Measurements from ENCODE around the gene ECI2.
A peak's percentile ranks its signal among the peaks of the same experiment; 100 is the strongest.

Gene ECI2

DNA sequence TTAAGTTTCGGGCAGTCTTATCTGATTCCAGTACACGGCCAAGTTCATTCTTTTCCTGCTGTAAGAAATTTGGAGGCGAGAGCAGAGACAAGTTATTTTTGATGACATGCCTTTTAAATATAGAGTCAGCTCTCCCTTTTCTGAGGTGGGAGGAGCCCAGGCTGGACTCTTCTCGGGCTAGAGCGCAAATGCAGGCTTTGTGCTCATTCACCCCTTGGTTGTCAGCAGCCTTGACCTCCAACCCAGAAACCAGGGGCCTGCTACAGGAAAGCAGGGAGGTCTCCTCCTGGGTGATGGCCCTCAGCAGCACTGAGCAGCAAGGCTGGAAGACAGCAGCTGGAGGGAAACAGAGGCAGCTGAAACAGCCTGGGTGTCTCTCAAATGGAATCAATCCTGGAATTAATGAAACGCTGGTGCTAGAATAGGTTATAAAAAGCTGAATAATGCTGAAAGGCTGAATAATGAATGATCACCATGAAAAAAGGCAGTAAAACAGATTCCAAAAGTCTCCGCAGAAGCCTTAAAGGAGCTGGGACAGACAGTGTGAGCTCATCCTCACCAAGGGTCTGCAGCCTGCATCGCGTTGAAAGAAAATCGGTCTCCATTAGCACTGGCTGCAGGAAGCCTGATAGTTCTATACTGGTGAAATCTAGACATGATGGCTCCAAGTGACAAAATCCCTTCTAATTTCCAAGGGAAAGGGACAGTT, 28.2 kb upstream of the ECI2 start:
- Histone ChIP-seq H3K4me1 (ENCODE audit: insufficient read depth, low read length) (no peaks in the 10 kb centered on the region), H3K9ac (ENCODE audit: low read depth, low read length) (no peak overlapping the region), H3K36me3 (ENCODE audit: insufficient read depth, low read length) (no peaks in the 10 kb centered on the region), H3K9me3 (ENCODE audit: control insufficient read depth, insufficient read depth, low read length) (peaks cover 6% of the 10 kb centered on the region)

DNA sequence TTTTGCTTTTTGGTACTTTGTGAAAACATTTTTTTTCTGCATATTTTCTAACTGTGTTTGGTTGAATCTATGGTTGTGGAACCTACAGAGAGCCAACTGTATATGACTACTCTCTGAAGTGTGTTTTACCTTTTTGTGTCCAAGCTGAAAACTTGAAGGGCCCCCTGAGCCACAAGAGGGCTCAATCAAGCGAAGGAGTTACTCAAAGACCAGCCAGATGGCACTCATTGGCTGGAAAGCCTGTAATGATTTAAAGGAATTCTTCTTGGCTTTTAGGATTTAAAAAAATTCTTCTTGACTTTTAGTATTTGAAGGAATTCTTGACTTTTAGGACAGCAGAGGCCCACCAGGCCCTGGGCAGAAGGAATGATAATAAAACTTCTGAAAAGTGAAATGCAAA, 27.0 kb upstream of the ECI2 start:
- no peak overlapping the region for H3K9ac ChIP-seq (ENCODE audit: low read depth, low read length)
- H3K4me1 ChIP-seq (ENCODE audit: insufficient read depth, low read length) = no peaks in the 10 kb centered on the region

DNA sequence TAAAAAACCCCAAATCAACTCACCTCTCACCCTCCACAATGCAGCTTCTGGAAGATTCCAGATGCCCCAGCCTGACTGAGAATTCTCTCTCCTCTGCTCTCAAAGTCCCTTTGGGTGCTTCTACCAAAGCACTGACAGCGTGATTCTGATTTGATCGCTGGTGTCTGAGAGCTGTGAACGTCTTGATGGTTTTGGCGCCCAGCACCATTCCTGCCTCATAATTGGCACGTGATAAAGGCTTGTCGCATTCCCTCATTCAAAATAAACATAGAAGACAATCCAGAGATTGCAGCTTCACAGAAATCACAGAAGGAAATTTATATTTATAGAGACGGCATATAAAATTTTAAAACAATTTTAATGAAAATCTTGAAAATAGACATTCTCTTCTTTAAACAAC, 24.1 kb upstream of the ECI2 start:
- no peaks in the 10 kb centered on the region for H3K36me3 ChIP-seq (ENCODE audit: insufficient read depth, low read length)
- H3K4me1 ChIP-seq (ENCODE audit: insufficient read depth, low read length) = no peaks in the 10 kb centered on the region
- no peaks in the 10 kb centered on the region for H3K9me3 ChIP-seq (ENCODE audit: control insufficient read depth, insufficient read depth, low read length)
- no peak overlapping the region for H3K9ac ChIP-seq (ENCODE audit: low read depth, low read length)

More for the DNA sequence above, 27.0 kb upstream of the ECI2 start:
- Histone ChIP-seq H3K36me3 (ENCODE audit: insufficient read depth, low read length) (no peaks in the 10 kb centered on the region), H3K9me3 (ENCODE audit: control insufficient read depth, insufficient read depth, low read length) (no peaks in the 10 kb centered on the region)

- no peak overlapping the region for H3K9ac ChIP-seq (ENCODE audit: low read depth, low read length)
- no peaks in the 10 kb centered on the region for H3K9me3 ChIP-seq (ENCODE audit: control insufficient read depth, insufficient read depth, low read length)
- H3K4me1 ChIP-seq (ENCODE audit: insufficient read depth, low read length) = no peaks in the 10 kb centered on the region
- no peaks in the 10 kb centered on the region for H3K36me3 ChIP-seq (ENCODE audit: insufficient read depth, low read length)
Measured at GRCh38 chr6:4157506-4157905, 22.1 kb upstream of the ECI2 start.

GRCh38 chr6:4155848-4156466, 20.6 kb upstream of the ECI2 start:
- Histone ChIP-seq H3K36me3 (ENCODE audit: insufficient read depth, low read length) (no peaks in the 10 kb centered on the region), H3K9me3 (ENCODE audit: control insufficient read depth, insufficient read depth, low read length) (no peaks in the 10 kb centered on the region), H3K9ac (ENCODE audit: low read depth, low read length) (no peak overlapping the region), H3K4me1 (ENCODE audit: insufficient read depth, low read length) (no peaks in the 10 kb centered on the region)

DNA sequence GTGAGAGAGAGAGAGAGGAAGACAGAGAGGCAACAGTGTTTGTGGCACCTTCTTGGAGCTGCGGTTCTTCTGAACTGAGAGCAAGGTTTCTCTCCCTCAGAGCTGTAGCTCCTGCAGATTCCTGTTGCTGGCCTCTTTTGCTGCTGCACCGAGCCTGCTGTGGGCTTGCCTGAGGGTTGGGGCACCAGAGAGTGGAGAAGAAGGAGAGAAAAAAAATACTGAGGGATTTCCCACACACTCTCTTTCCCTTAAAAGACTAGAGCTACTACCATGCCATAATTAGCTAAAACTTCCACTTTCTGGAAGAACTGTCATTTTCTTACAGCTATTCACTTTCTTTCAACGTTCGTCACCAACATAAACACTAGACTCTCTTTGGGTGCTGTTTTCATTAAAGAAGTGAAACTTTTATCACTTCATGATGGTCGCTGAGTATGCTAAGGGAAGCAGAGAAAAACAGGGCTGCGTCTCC, 18.2 kb upstream of the ECI2 start:
- Histone ChIP-seq H3K9me3 (ENCODE audit: control insufficient read depth, insufficient read depth, low read length) (no peaks in the 10 kb centered on the region), H3K36me3 (ENCODE audit: insufficient read depth, low read length) (no peaks in the 10 kb centered on the region), H3K9ac (ENCODE audit: low read depth, low read length) (no peak overlapping the region), H3K4me1 (ENCODE audit: insufficient read depth, low read length) (no peaks in the 10 kb centered on the region)

DNA sequence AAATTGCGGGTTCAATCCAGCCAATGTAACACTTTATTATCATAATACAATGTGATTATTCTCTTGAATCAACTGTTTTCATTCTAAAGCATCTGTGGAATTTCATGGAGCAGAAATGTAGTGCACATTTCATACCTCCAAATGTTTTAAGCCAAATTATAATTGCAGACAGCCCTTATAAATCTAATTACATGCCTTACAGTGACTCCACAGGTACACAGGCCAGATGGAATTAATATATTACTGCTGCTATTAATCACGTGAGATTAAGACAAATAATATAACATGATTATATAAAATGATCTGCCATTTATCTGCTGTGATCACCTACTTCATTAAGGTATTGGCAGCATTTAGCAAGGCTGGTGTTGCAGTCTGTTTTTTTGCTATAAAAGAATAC, 9.7 kb upstream of the ECI2 start:
- Histone ChIP-seq H3K4me1 (ENCODE audit: insufficient read depth, low read length) (no peaks in the 10 kb centered on the region), H3K36me3 (ENCODE audit: insufficient read depth, low read length) (no peaks in the 10 kb centered on the region), H3K9ac (ENCODE audit: low read depth, low read length) (no peak overlapping the region), H3K9me3 (ENCODE audit: control insufficient read depth, insufficient read depth, low read length) (no peaks in the 10 kb centered on the region)

DNA sequence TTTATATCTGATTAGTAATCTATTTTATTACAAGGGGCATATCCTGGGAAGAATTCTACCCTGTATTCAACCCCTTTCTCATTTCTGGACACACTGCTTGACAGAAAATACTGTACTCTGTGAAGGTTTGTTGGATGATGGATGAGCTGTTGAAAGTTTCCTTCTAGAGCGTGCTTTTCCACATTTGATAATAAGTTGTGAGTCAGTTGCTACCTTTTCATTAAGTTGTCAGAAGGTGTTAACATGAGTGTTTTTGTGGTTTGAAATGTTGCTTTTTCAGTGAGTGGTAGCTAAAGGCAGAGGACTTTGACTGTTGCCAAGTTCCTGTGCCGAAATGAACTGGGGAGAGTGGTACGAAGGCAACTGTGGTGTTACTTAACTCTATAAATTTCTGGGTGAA, 3.9 kb upstream of the ECI2 start:
- Histone ChIP-seq H3K9ac (ENCODE audit: low read depth, low read length) (no peak overlapping the region), H3K4me1 (ENCODE audit: insufficient read depth, low read length) (peaks cover 5% of the 10 kb centered on the region), H3K9me3 (ENCODE audit: control insufficient read depth, insufficient read depth, low read length) (no peaks in the 10 kb centered on the region), H3K36me3 (ENCODE audit: insufficient read depth, low read length) (no peaks in the 10 kb centered on the region)

DNA sequence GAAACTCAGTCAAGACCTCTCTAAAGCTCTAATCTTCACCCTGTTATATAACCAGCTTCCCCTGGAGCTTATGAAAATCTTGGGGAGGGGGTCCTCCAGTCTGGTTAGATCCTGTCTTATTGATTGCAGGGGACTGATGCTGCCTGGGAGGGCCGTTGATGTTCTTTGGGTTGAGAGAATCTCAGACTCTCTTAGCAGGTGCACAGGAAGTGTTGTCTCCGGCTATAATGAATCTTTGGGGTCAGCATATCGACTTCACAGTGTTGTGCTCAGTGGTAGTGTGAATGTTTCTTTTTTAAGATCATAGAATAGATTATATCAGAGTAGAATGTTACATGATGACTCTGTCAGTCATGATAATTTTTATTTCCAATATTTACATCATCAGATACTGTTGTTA, 2.8 kb upstream of the ECI2 start:
- peaks cover 14% of the 10 kb centered on the region for H3K4me1 ChIP-seq (ENCODE audit: insufficient read depth, low read length)
- no peak overlapping the region for H3K9ac ChIP-seq (ENCODE audit: low read depth, low read length)
- no peaks in the 10 kb centered on the region for H3K36me3 ChIP-seq (ENCODE audit: insufficient read depth, low read length)
- no peaks in the 10 kb centered on the region for H3K9me3 ChIP-seq (ENCODE audit: control insufficient read depth, insufficient read depth, low read length)

DNA sequence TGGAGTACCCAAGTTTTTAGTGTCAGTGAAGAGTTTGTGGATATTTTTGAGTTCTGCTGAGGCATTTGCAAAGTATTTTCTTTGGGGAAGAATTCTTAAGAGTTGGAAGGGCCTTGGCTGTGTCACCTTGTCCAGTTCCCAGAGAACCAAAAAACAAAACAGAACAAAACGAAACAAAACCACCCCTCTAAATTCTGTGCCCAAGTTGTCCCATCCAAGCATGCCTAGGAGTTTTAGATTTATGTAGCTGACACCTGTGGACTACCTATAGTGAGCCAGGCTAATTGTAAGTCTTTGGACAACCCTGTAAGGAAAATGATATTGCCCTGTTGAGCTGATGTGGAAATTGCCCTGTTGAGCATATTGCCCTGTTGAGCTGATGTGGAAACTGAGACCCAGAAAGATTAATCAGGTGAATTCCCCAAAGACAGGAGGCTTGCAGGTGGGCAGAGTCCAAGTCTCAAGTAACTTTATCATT, 1.0 kb upstream of the ECI2 start:
- H3K4me1 ChIP-seq (ENCODE audit: insufficient read depth, low read length) = peaks cover 14% of the 10 kb centered on the region
- H3K9ac ChIP-seq (ENCODE audit: low read depth, low read length) = peak overlapping the region; percentile 92
- peaks cover 9% of the 10 kb centered on the region for H3K36me3 ChIP-seq (ENCODE audit: insufficient read depth, low read length)
- peaks cover 6% of the 10 kb centered on the region; the same call in 1 of the 2 replicates for H3K9me3 ChIP-seq (ENCODE audit: control insufficient read depth, insufficient read depth, low read length)

GRCh38 chr6:4135665-4136353, 434 bp upstream of the ECI2 start:
- peaks cover 9% of the 10 kb centered on the region for H3K36me3 ChIP-seq (ENCODE audit: insufficient read depth, low read length)
- H3K4me1 ChIP-seq (ENCODE audit: insufficient read depth, low read length) = peaks cover 14% of the 10 kb centered on the region
- peak overlapping the region; percentile 92 for H3K9ac ChIP-seq (ENCODE audit: low read depth, low read length)
- H3K9me3 ChIP-seq (ENCODE audit: control insufficient read depth, insufficient read depth, low read length) = peaks cover 6% of the 10 kb centered on the region; the same call in 1 of the 2 replicates

- peaks cover 14% of the 10 kb centered on the region for H3K4me1 ChIP-seq (ENCODE audit: insufficient read depth, low read length)
- H3K36me3 ChIP-seq (ENCODE audit: insufficient read depth, low read length) = peaks cover 22% of the 10 kb centered on the region
- H3K9me3 ChIP-seq (ENCODE audit: control insufficient read depth, insufficient read depth, low read length) = peaks cover 9% of the 10 kb centered on the region
- H3K9ac ChIP-seq (ENCODE audit: low read depth, low read length) = peak overlapping the region; percentile 98
Measured at GRCh38 chr6:4133941-4134838, 1.2 kb downstream of the ECI2 start.

DNA sequence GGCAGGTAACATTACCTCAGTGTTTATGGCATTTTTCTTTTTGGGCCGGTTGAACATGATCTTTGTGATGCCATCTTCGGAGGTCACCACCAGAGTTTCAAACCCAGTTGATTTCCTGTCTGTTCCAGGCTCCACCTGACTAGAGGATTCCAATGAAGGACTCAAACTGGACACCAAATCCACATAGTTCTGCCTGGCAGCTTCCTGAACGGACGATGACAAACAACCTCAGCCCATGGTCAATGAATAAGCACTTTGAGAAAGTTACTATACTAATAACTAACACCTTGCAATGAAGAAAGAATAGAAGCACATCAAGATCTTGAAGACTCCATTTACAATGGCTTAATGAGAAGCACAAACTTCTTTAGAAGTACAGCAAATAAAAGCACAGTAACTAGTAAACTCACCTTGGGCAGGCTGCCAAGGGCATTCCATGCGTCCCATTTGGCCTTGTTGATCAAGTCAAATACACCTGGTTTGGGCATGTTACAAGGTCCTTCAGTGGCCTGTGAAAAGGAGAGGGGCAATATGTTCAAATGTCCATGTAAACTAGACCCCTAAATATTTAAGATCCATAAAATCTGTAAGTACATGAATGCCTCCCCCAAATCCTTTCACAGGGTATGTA, 4.9 kb downstream of the ECI2 start:
- H3K9ac ChIP-seq (ENCODE audit: low read depth, low read length) = no peak overlapping the region
- H3K9me3 ChIP-seq (ENCODE audit: control insufficient read depth, insufficient read depth, low read length) = peaks cover 9% of the 10 kb centered on the region
- peaks cover 22% of the 10 kb centered on the region for H3K36me3 ChIP-seq (ENCODE audit: insufficient read depth, low read length)
- peaks cover 9% of the 10 kb centered on the region for H3K4me1 ChIP-seq (ENCODE audit: insufficient read depth, low read length)

DNA sequence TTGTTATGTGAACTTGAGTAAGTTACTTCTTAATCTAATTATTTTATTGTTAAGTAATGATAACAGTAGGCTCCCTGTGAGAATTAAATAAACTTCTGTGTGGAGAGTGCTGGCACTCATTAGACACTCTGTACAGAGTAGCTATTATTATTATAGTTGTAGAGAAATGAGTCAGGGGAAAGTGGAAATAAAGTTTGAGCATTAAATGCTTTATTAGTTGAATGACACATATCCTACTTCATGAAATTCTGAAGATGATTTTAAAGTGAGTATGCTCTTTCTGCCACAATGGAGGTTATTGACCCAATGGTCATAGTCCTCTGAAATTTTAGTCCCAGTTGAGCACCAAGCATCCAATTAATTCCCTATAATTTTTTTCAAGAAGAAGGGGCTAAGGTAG, 5.9 kb downstream of the ECI2 start:
- peaks cover 29% of the 10 kb centered on the region for H3K36me3 ChIP-seq (ENCODE audit: insufficient read depth, low read length)
- no peak overlapping the region for H3K9ac ChIP-seq (ENCODE audit: low read depth, low read length)
- H3K4me1 ChIP-seq (ENCODE audit: insufficient read depth, low read length) = peaks cover 9% of the 10 kb centered on the region
- peaks cover 9% of the 10 kb centered on the region for H3K9me3 ChIP-seq (ENCODE audit: control insufficient read depth, insufficient read depth, low read length)
